HepG2 (cell line): Measurements from ENCODE around the gene TCERG1L. TPM values are rescaled to one million over a fixed set of nuclear protein-coding genes. Genes with fewer than 3 reads are reported as not detected.

Source experiments
- ATAC-seq: fragments of 200-7000 bp; cut with Tn5 transposase; 3 replicates; pipeline ENCODE4 v1.9.1; 2020; ENCODE audit warnings: mild to moderate bottlenecking, moderate library complexity
- BruUV-seq: library from RNA; stranded (reverse); fragments of 400-500 nt; replicated peaks from 2 replicates; lab custom pipeline; 2021; lab: Mats Ljungman, UMichigan
- CTCF ChIA-PET: fragments of 300-600 bp; formaldehyde crosslinking; extraction: SDS; loops from one replicate; lab custom pipeline; 2021; ENCODE audit warnings: low total read pairs, inconsistent platforms, low intra/inter-chr PET ratio; lab: Yijun Ruan, JAX
- POLR2A ChIA-PET: fragments of 350-600 bp; sonication (Branson Sonifier 250); formaldehyde crosslinking; loops from one replicate; lab custom pipeline; 2020; ENCODE audit warnings: antibody characterized with exemption, inconsistent platforms; lab: Yijun Ruan, JAX
- DNase-seq: peaks from one replicate; pipeline ENCODE4 v3.0.0-alpha.2; 2015; ENCODE audit warnings: low spot score
- FAIRE-seq: peaks from 3 replicates; lab custom pipeline; 2011; peaks lifted over from hg19 to GRCh38; lab: Jason Lieb, UNC
- H2AFZ ChIP-seq: one replicate; pipeline ENCODE4 v1.6.1; 2011; ENCODE audit warnings: low read length, inconsistent platforms
- H3K27ac ChIP-seq: fragments of 300-600 bp; 3 replicates; pipeline ENCODE4 v1.8.0; 2011; ENCODE audit warnings: mixed run types, mild to moderate bottlenecking, mixed read lengths, low read length, inconsistent platforms; ENCODE audit not compliant: insufficient read depth; ENCODE audit errors: extremely low read length
- H3K27me3 ChIP-seq, 2 experiments: fragments of 200-600 bp in 1 of 2; 2 replicates in 1 of 2; 3 replicates in 1 of 2; pipeline versions ENCODE4 v1.6.0 to v1.8.0; 2011; ENCODE audit warnings: low read length in 2 of 2, mild to moderate bottlenecking in 2 of 2, moderate library complexity in 2 of 2, inconsistent platforms in 1 of 2; ENCODE audit not compliant: insufficient read depth in 2 of 2, control insufficient read depth in 1 of 2
- H3K36me3 ChIP-seq, 2 experiments: fragments of 200-600 bp in 1 of 2; replicated peaks in 1 of 2; 2 replicates in 1 of 2; 3 replicates in 1 of 2; pipeline versions ENCODE4 v1.5.1 to v1.8.0; 2011; ENCODE audit warnings: low read length in 2 of 2, inconsistent platforms in 1 of 2; ENCODE audit not compliant: insufficient read depth in 2 of 2, control insufficient read depth in 1 of 2
- H3K4me1 ChIP-seq: 2 replicates; pipeline ENCODE4 v1.5.1; 2012; ENCODE audit warnings: low read length, inconsistent platforms; ENCODE audit not compliant: insufficient read depth
- H3K4me2 ChIP-seq: 2 replicates; pipeline ENCODE4 v1.6.0; 2011; ENCODE audit warnings: low read depth, low read length, inconsistent platforms
- H3K4me3 ChIP-seq, 3 experiments: fragments of 200-600 bp in 1 of 3; sonication (generic), shearing (Covaris generic) in 1 of 3; replicated peaks in 1 of 3; 2 replicates each; pipeline ENCODE4 v1.5.1; 2011 to 2016; ENCODE audit warnings: low read length in 3 of 3, inconsistent platforms in 2 of 3, low read depth in 2 of 3, mild to moderate bottlenecking in 2 of 3, control low read depth in 1 of 3, mixed read lengths in 1 of 3; ENCODE audit not compliant: insufficient read depth in 1 of 3
- H3K79me2 ChIP-seq: one replicate; pipeline ENCODE4 v1.6.1; 2011; ENCODE audit warnings: low read length, inconsistent platforms; ENCODE audit not compliant: insufficient read depth
- H3K9ac ChIP-seq: 2 replicates; pipeline ENCODE4 v1.6.0; 2011; ENCODE audit warnings: mild to moderate bottlenecking, low read depth, low read length, inconsistent platforms; ENCODE audit not compliant: insufficient read depth
- H3K9me3 ChIP-seq: 2 replicates; pipeline ENCODE4 v1.5.1; 2012; ENCODE audit warnings: mild to moderate bottlenecking, low read length
- H4K20me1 ChIP-seq: 2 replicates; pipeline ENCODE4 v1.6.0; 2011; ENCODE audit warnings: inconsistent platforms, mild to moderate bottlenecking, low read length, moderate library complexity; ENCODE audit not compliant: insufficient read depth
- AGO1 ChIP-seq: fragments of 200-400 bp; formaldehyde crosslinking; IDR thresholded peaks from 2 replicates; pipeline ENCODE4 v1.6.1; 2017; ENCODE audit warnings: mild to moderate bottlenecking, low read depth, low read length, moderate library complexity; ENCODE audit not compliant: poor library complexity, severe bottlenecking
- ATAD3A ChIP-seq: sonication (generic); formaldehyde crosslinking; IDR thresholded peaks from 2 replicates; pipeline ENCODE4 v1.4.0; 2020; ENCODE audit warnings: missing genetic modification reagents
- CBX2 ChIP-seq, 2 experiments: fragments of 200-600 bp in 1 of 2; sonication (generic); formaldehyde crosslinking in 1 of 2; IDR thresholded peaks; 2 replicates each; pipeline versions ENCODE4 v1.7.0 to v1.8.1; 2018 to 2022; ENCODE audit warnings: low read depth in 2 of 2, low read length in 1 of 2, mild to moderate bottlenecking in 1 of 2, missing genetic modification reagents in 1 of 2
- CREBL2 ChIP-seq: sonication (generic); formaldehyde crosslinking; IDR thresholded peaks from 2 replicates; pipeline ENCODE4 v1.8.1; 2023; ENCODE audit warnings: missing genetic modification reagents, mild to moderate bottlenecking, borderline replicate concordance
- FUBP1 ChIP-seq: sonication (generic); formaldehyde crosslinking; IDR thresholded peaks from 2 replicates; pipeline ENCODE4 v1.5.1; 2020; ENCODE audit warnings: missing genetic modification reagents, mild to moderate bottlenecking, borderline replicate concordance
- GPBP1L1 ChIP-seq: sonication (generic); formaldehyde crosslinking; IDR thresholded peaks from 2 replicates; pipeline ENCODE4 v1.5.0; 2020; ENCODE audit warnings: mild to moderate bottlenecking, missing genetic modification reagents
- HOXA5 ChIP-seq: sonication (generic); formaldehyde crosslinking; IDR thresholded peaks from 2 replicates; pipeline ENCODE4 v1.4.0; 2020; ENCODE audit warnings: missing genetic modification reagents
- MBD4 ChIP-seq: IDR thresholded peaks from 2 replicates; pipeline ENCODE4 v1.6.1; 2012; ENCODE audit warnings: low read length, inconsistent platforms, borderline replicate concordance
- PPARG ChIP-seq: conservative IDR thresholded peaks from 2 replicates; pipeline ENCODE4 v1.6.1; 2016; ENCODE audit warnings: missing biosample characterization, missing genetic modification reagents
- RBM39 ChIP-seq: fragments of 200-400 bp; formaldehyde crosslinking; IDR thresholded peaks from one replicate; pipeline ENCODE4 v1.6.1; 2018; ENCODE audit warnings: antibody characterized with exemption, mild to moderate bottlenecking, low read depth, low read length; ENCODE audit not compliant: poor library complexity, severe bottlenecking
- SAP130 ChIP-seq: IDR thresholded peaks from 2 replicates; pipeline ENCODE4 v1.6.1; 2016; ENCODE audit warnings: low read depth
- ZC3H4 ChIP-seq: sonication (generic); formaldehyde crosslinking; IDR thresholded peaks from 2 replicates; pipeline ENCODE4 v1.4.0; 2020; ENCODE audit warnings: missing genetic modification reagents, borderline replicate concordance
- ZNF17 ChIP-seq: sonication (generic); formaldehyde crosslinking; IDR thresholded peaks from 2 replicates; pipeline ENCODE4 v1.5.0; 2020; ENCODE audit warnings: mild to moderate bottlenecking, missing genetic modification reagents
- ZNF446 ChIP-seq: sonication (generic); formaldehyde crosslinking; IDR thresholded peaks from 2 replicates; pipeline ENCODE4 v1.5.0; 2020; ENCODE audit warnings: mild to moderate bottlenecking, missing genetic modification reagents
- ZNF737 ChIP-seq: sonication (generic); formaldehyde crosslinking; IDR thresholded peaks from 2 replicates; pipeline ENCODE4 v1.5.0; 2020; ENCODE audit warnings: missing genetic modification reagents, mild to moderate bottlenecking, borderline replicate concordance
- WGBS: methylation state at CpG from one replicate; pipeline ENCODE4 v1.1.6; 2017; ENCODE audit warnings: low lambda C conversion rate; 5-methylcytosine and 5-hydroxymethylcytosine counted together
- in situ Hi-C: cut with HindIII; loops from 2 replicates; pipeline ENCODE4 v1.10.0; 2017; ENCODE audit warnings: low pct_unique_long_range_greater_than_20kb; ENCODE audit not compliant: extremely low pct_ligation_motif_present
- intact Hi-C: fragments of 100-400 bp; cut with micrococcal nuclease; formaldehyde crosslinking; loops from one replicate; pipeline ENCODE4 v1.10.0; 2022; ENCODE audit not compliant: unreplicated experiment
- polyA plus RNA-seq, 8 experiments: library from polyadenylated mRNA; depleted of rRNA in 3 of 8; stranded (reverse) in 7 of 8; unstranded in 1 of 8; fragments of >200 nt; fragmentation: Illumina TruSeq in 4 of 8; extraction: Trizol in 4 of 8; gene quantifications; 2 replicates each; pipeline versions ENCODE4 v1.2.1 to v1.2.3, GENCODE V29; 2011 to 2016; ENCODE audit warnings: low read depth in 4 of 8, missing spikeins in 1 of 8, mixed read lengths in 1 of 8; ENCODE audit not compliant: insufficient read depth in 1 of 8
- total RNA-seq, 5 experiments: library from RNA; depleted of rRNA; stranded (reverse); fragments of >200 nt; fragmentation: Illumina TruSeq; extraction: Trizol; gene quantifications; 2 replicates each; pipeline ENCODE4 v1.2.3, GENCODE V29; 2016; ENCODE audit warnings: low read depth in 1 of 5
- TF ChIP-seq, protein P1 (sequence below): sonication (generic); formaldehyde crosslinking; IDR thresholded peaks from 2 replicates; pipeline ENCODE4 v1.8.1; 2022; ENCODE audit warnings: low read depth, mild to moderate bottlenecking, missing genetic modification reagents

The TCERG1L gene
- total and polyA plus RNA-seq, 2 of the 13 experiments (the other 11 are each of a cell fraction or from before 2014, with no cell fraction given) = not detected

GRCh38 chr10:131174651-131175540 lies 136.6 kb downstream of the TCERG1L start (continued):
- TF ChIP-seq, protein P1, sequence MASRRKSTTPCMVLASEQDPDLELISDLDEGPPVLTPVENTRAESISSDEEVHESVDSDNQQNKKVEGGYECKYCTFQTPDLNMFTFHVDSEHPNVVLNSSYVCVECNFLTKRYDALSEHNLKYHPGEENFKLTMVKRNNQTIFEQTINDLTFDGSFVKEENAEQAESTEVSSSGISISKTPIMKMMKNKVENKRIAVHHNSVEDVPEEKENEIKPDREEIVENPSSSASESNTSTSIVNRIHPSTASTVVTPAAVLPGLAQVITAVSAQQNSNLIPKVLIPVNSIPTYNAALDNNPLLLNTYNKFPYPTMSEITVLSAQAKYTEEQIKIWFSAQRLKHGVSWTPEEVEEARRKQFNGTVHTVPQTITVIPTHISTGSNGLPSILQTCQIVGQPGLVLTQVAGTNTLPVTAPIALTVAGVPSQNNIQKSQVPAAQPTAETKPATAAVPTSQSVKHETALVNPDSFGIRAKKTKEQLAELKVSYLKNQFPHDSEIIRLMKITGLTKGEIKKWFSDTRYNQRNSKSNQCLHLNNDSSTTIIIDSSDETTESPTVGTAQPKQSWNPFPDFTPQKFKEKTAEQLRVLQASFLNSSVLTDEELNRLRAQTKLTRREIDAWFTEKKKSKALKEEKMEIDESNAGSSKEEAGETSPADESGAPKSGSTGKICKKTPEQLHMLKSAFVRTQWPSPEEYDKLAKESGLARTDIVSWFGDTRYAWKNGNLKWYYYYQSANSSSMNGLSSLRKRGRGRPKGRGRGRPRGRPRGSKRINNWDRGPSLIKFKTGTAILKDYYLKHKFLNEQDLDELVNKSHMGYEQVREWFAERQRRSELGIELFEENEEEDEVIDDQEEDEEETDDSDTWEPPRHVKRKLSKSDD = no peak

DNA sequence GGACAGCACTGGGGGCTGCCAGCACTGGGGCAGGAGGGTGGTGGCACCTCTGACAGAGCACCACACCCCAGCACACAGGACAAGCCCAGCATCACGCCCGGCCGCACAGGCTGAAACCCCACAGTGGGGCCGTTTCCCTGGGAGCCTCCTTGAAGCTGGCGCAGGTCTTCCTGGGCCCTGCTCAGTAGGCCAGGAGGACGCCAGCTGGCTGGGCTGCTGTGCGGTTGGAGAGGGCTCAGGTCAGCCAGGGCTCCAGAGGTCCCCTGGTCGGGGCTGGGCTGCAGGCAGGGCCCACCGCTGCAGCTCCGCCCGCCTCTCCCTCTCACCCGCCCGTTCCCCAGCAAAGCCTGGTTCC lies 137.3 kb downstream of the TCERG1L start:
- H3K4me2 ChIP-seq = no peak overlapping the region
- ATAC-seq (no peak), DNase-seq (no peak), FAIRE-seq (no peak)
- no peak overlapping the region for H2AFZ ChIP-seq
- H4K20me1 ChIP-seq = no peaks in the 10 kb centered on the region
- CTCF ChIA-PET = no interaction called here
- H3K36me3 ChIP-seq = no peaks in the 10 kb centered on the region
- no peak overlapping the region for H3K4me3 ChIP-seq
- no peaks in the 10 kb centered on the region for H3K79me2 ChIP-seq
- H3K27ac ChIP-seq = no peak overlapping the region
- H3K9me3 ChIP-seq = peaks cover 15% of the 10 kb centered on the region
- H3K9ac ChIP-seq = no peak overlapping the region
- 12% methylated on average over 10 of the region's 13 CpGs for whole genome bisulfite sequencing
- BruUV-seq = no TSS peak
- intact Hi-C loops (no loop called here), in situ Hi-C loops (no loop called here)
- H3K4me1 ChIP-seq = no peaks in the 10 kb centered on the region
- peaks cover 2 to 10% of the 10 kb centered on the region in 2 experiments; a peak in 4 of 5 replicates for H3K27me3 ChIP-seq
- POLR2A ChIA-PET = no interaction called here
- TF ChIP-seq HOXA5 (CRISPR knock-in tag) (no peak), CBX2 (IDR thresholded peaks at IDR 0.05; ENCODE audit: low read depth, low read length) (no peak), CBX2 (CRISPR knock-in tag; IDR thresholded peaks at IDR 0.05; ENCODE audit: low read depth) (no peak), ZNF737 (no peak), ZC3H4 (CRISPR knock-in tag) (no peak), PPARG (CRISPR knock-in tag) (no peak), RBM39 (no peak), AGO1 (no peak), ZNF446 (CRISPR knock-in tag) (no peak), ZNF17 (CRISPR knock-in tag) (no peak), GPBP1L1 (CRISPR knock-in tag) (no peak), SAP130 (CRISPR knock-in tag) (no peak), CREBL2 (CRISPR knock-in tag) (no peak), MBD4 (no peak), ATAD3A (CRISPR knock-in tag) (no peak), FUBP1 (CRISPR knock-in tag) (no peak)
